CD4-positive, alpha-beta T cell treated with Interleukin-12 subunit alpha and Interleukin-12 subunit beta, for 1 hour (primary cell): ENCODE data around the gene PPP2R2B.
"Not testable (repeated sequence)": the region's sequence is repeated elsewhere in the genome, so short reads cannot be mapped to it uniquely, and the experiment has no call there.

Experiments
- DNase-seq: peaks from one replicate; pipeline ENCODE4 v3.0.0-alpha.2; 2020

The PPP2R2B gene

GRCh38 chr5:146588331-146589027 lies 290.1 kb downstream of the PPP2R2B start:
- DNase-seq: no peak

GRCh38 chr5:146586752-146587151 lies 291.8 kb downstream of the PPP2R2B start:
- DNase-seq: no peak

- DNase-seq: no peak
These were observed 293.8 kb downstream of the PPP2R2B start for GRCh38 chr5:146584750-146585149.

GRCh38 chr5:146582051-146582596 lies 296.4 kb downstream of the PPP2R2B start:
- no peak for DNase-seq

- DNase-seq: no peak
These were observed 298.3 kb downstream of the PPP2R2B start for GRCh38 chr5:146580237-146580636.

GRCh38 chr5:146574713-146575112 lies 303.8 kb downstream of the PPP2R2B start:
- no peak for DNase-seq

- no peak for DNase-seq
These were observed 310.4 kb downstream of the PPP2R2B start for GRCh38 chr5:146568161-146568560.

- peak; percentile 53 for DNase-seq
These were observed 312.7 kb downstream of the PPP2R2B start for GRCh38 chr5:146565764-146566367.

GRCh38 chr5:146564007-146564762 lies 314.4 kb downstream of the PPP2R2B start:
- DNase-seq: no peak

GRCh38 chr5:146562461-146562860 lies 316.1 kb downstream of the PPP2R2B start:
- no peak for DNase-seq

GRCh38 chr5:146561711-146562110 lies 316.8 kb downstream of the PPP2R2B start:
- DNase-seq: no peak

- DNase-seq: no peak
These were observed 318.2 kb downstream of the PPP2R2B start for GRCh38 chr5:146560205-146560812.

GRCh38 chr5:146556884-146557283 lies 321.7 kb downstream of the PPP2R2B start:
- DNase-seq: not testable (repeated sequence)

GRCh38 chr5:146553446-146553845 lies 325.1 kb downstream of the PPP2R2B start:
- DNase-seq: no peak

GRCh38 chr5:146549615-146550014 lies 328.9 kb downstream of the PPP2R2B start:
- DNase-seq: no peak

GRCh38 chr5:146548781-146549449 lies 329.6 kb downstream of the PPP2R2B start:
- no peak for DNase-seq

GRCh38 chr5:146544232-146544631 lies 334.3 kb downstream of the PPP2R2B start:
- no peak for DNase-seq

GRCh38 chr5:146541958-146542849 lies 336.4 kb downstream of the PPP2R2B start:
- peak; percentile 66 for DNase-seq

GRCh38 chr5:146540414-146540813 lies 338.1 kb downstream of the PPP2R2B start:
- no peak for DNase-seq

GRCh38 chr5:146539973-146540372 lies 338.6 kb downstream of the PPP2R2B start:
- no peak for DNase-seq

- DNase-seq: no peak
These were observed 340.1 kb downstream of the PPP2R2B start for GRCh38 chr5:146538432-146538831.

- no peak for DNase-seq
These were observed 344.7 kb downstream of the PPP2R2B start for GRCh38 chr5:146533882-146534281.
